Fibroblast of the aortic adventitia (primary cell): ENCODE data around the gene P4HTM. TPM values are rescaled to one million over a fixed set of nuclear protein-coding genes. Genes with fewer than 3 reads are reported as not detected.
A peak's percentile ranks its signal among the peaks of the same experiment; 100 is the strongest.

Experiments
- DNase-seq: peaks from one replicate; pipeline ENCODE4 v3.0.0-alpha.2; 2010; ENCODE audit warnings: low read depth
- H3K4me3 ChIP-seq: 2 replicates; pipeline ENCODE4 v1.5.1; 2011; ENCODE audit warnings: low read depth, mild to moderate bottlenecking, control low read depth, low read length, moderate library complexity
- CTCF ChIP-seq: IDR thresholded peaks from 2 replicates; pipeline ENCODE4 v1.5.1; 2011; ENCODE audit warnings: mild to moderate bottlenecking, low read length, control low read depth, inconsistent platforms; ENCODE audit not compliant: insufficient read depth
- total RNA-seq: library from RNA; depleted of rRNA; stranded (reverse); fragments of >200 nt; gene quantifications from 2 replicates; pipeline ENCODE4 v1.2.3, GENCODE V29; 2012; ENCODE audit warnings: low replicate concordance

Gene P4HTM
- total RNA-seq, 1 donor, result 22.2 TPM

- DNase-seq, result no peak
- no peak for TF ChIP-seq CTCF
- H3K4me3 ChIP-seq, result peak overlapping the region; percentile 80
Measured at GRCh38 chr3:49018707-49019006, 28.6 kb downstream of the P4HTM start.

GRCh38 chr3:49019941-49020329, 29.9 kb downstream of the P4HTM start:
- TF ChIP-seq CTCF, result no peak
- DNase-seq, result no peak

GRCh38 chr3:49020330-49021212, 30.5 kb downstream of the P4HTM start:
- no peak for TF ChIP-seq CTCF
- H3K4me3 ChIP-seq, result peak overlapping the region; percentile 92
- DNase-seq, result no peak

More at GRCh38 chr3:49019941-49020329, 29.9 kb downstream of the P4HTM start:
- peak overlapping the region; percentile 92 for H3K4me3 ChIP-seq

- TF ChIP-seq CTCF, result no peak
Measured at GRCh38 chr3:49021213-49021812, 31.3 kb downstream of the P4HTM start.

GRCh38 chr3:49021813-49022687, 32.0 kb downstream of the P4HTM start, which contains the start of gene NDUFAF3:
NDUFAF3 (plus strand) TSS chr3:49022121; CDS start chr3:49022145, 24 bp downstream.
- peak; percentile 87 for TF ChIP-seq CTCF
- peak; percentile 92 for DNase-seq
- H3K4me3 ChIP-seq, result peak within 1 kb of the TSS; percentile 92

More at GRCh38 chr3:49021213-49021812, 31.3 kb downstream of the P4HTM start:
- DNase-seq, result peak; percentile 97
- peak overlapping the region; percentile 92 for H3K4me3 ChIP-seq

- TF ChIP-seq CTCF, result no peak
- no peak for DNase-seq
- peak overlapping the region; percentile 92 for H3K4me3 ChIP-seq
Measured at GRCh38 chr3:49022688-49023171, 32.7 kb downstream of the P4HTM start.
